GM18867 (cell line): ENCODE data around the gene ZSWIM7.
"Not testable (repeated sequence)": the region's sequence is repeated elsewhere in the genome, so short reads cannot be mapped to it uniquely, and the experiment has no call there.

Source experiments
- ATAC-seq: cut with Tn5 transposase; IDR thresholded peaks from one replicate; pipeline ENCODE4 v1.9.1; 2021; ENCODE audit warnings: mild to moderate bottlenecking, moderate library complexity; ENCODE audit not compliant: unreplicated experiment

ZSWIM7 gene

GRCh38 chr17:15958484-15958854, 41.0 kb downstream of the ZSWIM7 start:
- ATAC-seq, result no peak

DNA sequence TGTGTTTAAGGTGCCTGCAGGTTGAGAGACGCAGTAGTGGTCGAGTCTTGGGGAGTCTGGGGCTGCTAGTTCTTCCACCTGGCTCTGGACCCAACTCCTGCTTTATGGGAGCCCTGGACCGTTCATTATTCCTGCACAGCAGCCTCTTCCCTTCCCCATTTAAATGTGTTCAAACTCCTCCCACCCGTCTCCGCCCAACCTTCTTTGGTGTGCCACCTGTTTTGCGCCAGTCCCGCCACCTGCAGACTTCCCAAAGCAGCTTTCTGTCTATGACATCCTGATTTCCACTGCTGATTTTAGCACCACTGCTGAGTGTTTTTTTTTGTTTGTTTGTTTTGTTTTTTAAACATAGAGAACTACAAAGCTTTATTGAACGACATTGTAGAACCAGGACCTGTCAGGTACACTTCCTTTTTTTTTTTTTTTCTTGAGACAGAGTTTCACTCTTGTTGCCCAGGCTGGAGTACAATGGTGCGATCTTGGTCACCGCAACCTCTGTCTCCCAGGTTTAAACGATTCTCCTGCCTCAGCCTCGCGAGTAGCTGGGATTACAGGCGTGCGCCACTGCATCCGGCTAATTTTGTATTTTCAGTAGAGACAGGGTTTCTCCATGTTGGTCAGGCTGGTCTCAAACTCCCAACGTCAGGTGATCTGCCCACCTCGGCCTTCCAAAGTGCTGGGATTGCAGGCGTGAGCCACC, 41.7 kb downstream of the ZSWIM7 start:
- ATAC-seq, result no peak

- ATAC-seq, result no peak
Observed at GRCh38 chr17:15957206-15957605, 42.3 kb downstream of the ZSWIM7 start.

DNA sequence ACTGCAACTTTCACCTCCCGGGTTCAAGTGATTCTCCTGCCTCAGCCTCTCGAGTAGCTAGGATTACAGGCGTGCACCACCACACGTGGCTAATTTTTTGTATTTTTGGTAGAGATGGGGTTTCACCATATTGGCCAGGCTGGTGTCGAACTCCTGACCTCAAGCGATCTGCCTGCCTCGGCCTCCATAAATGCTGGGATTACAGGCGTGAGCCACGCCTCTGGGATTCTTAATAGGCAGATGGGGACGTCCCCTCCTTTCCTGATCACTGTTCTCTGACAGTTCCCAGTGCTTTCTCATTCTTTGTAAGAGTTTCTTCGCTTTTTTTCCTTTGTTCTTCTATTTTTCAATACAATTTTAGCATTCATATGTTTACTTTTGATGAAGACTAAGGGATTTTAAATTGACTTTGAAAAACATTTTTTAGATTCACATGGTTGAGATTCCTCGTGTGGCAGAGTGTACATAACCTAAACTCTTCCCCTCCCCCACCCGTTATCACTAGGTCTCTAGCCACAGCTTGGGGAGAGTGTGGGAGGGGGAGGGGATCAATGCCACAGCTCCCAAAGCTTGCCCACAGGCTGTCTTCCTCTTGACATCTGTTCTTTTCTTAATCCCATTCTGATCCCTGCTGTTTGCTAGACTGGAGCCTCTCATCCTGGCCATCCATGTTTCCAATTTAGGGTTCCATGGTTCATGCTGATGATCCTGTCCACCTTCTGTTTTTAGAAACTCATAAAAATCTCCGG, 43.5 kb downstream of the ZSWIM7 start:
- ATAC-seq, result no peak

DNA sequence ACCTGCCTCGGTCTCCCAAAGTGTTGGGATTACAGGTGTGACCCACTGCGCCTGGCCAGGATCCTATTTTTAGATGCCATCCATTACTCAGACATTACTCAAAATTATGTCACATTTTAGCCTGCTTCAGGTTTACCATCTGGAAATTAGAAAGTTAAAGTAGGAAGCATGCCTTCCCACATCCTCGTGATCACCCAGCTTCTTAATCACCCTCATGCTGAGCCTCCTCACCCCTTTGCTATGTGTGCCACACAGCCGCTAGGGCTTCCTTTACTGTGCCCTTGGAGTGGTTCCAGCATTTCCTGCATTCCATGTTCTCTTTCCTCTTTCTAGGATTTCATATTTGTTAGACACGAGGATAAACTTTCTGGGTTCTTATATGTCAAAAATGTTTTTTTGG, 45.3 kb downstream of the ZSWIM7 start:
- ATAC-seq, result no peak

DNA sequence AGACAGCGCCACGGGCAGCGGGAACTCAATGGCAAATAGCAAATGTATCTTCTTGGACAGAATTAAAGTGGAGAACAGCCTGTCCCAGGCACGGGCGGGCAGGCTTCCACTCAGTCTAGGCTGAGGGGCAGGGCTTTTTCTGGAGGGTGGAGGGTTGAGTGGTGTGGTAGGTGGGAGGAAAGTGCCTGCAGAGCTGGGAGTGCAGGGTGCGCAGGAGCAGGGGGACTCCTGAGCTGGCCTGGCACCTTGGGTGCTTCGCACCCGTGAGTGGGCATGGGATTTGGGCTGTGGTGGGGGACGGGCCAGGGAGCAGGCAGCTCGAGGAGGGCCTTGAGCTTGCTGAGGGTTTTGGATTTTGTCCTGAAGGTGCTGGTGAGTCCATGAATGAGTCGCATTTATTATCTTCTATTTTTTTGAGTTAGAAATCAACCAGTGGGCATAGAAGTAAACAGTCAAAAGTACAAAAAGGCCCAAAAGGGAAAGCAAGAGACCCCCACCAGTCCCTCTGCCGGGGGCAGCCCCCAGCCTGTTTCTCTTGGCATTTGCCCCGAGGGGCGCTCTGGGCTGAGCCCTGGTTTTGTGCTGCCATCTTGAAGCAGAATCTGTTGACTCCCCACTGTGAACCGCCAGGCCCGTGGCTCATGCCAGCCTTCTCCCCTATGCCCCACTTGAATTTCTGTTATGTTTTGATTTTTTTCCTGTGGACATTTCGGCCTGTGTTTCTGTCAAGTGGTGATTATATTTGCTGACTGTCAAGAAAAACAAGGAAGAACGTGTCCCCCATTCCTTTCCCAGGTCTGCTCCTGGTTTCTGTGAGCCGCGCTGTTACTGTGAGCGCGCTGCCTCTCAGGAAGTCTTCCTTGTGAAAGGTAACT, 46.4 kb downstream of the ZSWIM7 start:
- no peak for ATAC-seq

DNA sequence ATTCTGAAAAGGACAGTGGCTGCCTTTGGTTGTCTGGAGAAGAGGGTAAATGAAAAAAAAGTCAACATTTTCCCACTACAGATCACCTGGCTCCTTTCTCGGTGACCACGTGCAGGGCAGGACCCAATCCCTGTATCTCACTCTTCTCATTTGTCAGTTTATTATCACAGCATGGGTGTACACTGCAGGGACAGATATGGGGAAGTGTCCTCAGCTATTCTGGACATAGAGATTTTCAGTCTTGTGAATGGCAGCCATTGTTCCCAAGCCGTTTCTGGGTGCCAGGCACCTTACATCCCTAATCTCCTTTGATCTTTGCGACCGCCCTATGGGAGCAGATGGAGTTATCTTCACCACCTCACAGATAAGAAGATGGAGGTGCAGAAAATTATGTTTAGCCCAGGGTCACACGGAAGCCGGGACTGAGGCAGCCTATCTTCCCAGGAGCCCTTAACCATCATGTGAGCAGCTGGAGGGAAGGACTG, 47.4 kb downstream of the ZSWIM7 start:
- no peak for ATAC-seq

GRCh38 chr17:15951368-15952047, 48.0 kb downstream of the ZSWIM7 start:
- ATAC-seq, result no peak

DNA sequence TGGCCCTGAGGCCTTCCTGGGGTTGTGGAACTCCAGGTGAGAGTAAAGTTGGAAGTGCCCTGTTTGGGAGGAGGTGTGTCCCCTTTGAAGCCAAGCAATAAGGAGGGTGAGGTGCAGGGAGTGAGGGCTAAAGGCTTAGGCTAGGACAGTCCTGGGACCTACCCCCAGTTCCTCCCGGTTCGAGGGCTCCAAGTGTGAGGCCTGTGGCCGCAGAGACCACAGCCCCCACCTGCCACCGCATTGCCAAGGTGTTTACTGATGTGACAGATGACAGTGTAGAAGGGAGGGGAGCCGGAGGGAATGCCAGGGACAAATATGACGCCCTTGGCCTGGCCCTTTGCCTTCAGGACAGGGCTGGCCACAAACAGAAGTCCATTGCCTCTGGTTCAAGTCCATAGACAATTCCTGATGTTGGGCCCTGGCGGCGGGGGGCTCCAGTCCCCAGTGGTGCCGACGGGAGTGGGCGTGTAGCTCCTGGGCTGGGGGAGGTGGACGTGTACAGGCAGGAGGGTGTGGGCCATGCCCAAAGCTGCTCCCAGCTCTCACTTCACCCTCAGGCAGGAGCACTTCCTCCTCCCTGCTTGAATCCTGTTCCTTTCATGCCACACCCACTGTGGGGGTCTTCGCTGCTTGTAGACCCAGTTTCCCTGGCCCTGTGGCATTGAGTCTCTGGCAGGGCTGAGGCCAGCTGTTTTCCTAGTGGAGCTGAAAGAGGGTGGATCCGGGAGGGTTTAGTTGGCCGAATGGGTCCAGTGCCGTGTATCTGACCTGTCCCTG, 51.3 kb downstream of the ZSWIM7 start:
- no peak for ATAC-seq

GRCh38 chr17:15947271-15947670, 52.2 kb downstream of the ZSWIM7 start:
- no peak for ATAC-seq

DNA sequence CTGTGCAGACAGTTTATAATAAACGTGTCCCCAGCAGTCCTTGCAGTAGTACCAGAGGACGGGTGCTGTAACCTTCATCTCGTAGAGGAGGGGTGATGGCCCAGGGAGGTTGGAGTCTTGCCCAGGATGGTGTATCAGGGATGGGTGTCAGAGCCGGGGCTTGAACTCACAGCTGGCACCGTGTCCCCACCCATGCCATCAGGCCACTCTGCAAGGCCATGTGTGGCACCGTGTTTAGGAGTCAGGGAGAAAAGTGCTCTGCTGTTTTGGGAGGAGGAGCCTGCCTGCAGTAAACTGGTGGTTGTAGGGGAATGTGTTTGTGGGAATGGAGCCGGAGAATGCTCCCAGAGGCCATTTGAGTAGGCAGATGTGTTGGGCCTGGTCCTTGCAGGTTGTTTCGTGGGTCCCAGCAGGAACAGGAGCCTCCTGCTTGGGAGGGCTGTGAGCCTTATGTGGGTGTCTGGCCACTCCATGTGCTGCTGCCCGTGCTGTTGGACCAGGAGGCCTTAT, 52.8 kb downstream of the ZSWIM7 start:
- ATAC-seq, result no peak

- no peak for ATAC-seq
Observed at GRCh38 chr17:15945527-15946191, 53.8 kb downstream of the ZSWIM7 start.

- no peak for ATAC-seq
Observed at GRCh38 chr17:15944759-15945526, 54.6 kb downstream of the ZSWIM7 start, which contains the start of gene ADORA2B. ADORA2B (plus strand) TSS chr17:15945130; CDS start chr17:15945249, 119 bp downstream.

DNA sequence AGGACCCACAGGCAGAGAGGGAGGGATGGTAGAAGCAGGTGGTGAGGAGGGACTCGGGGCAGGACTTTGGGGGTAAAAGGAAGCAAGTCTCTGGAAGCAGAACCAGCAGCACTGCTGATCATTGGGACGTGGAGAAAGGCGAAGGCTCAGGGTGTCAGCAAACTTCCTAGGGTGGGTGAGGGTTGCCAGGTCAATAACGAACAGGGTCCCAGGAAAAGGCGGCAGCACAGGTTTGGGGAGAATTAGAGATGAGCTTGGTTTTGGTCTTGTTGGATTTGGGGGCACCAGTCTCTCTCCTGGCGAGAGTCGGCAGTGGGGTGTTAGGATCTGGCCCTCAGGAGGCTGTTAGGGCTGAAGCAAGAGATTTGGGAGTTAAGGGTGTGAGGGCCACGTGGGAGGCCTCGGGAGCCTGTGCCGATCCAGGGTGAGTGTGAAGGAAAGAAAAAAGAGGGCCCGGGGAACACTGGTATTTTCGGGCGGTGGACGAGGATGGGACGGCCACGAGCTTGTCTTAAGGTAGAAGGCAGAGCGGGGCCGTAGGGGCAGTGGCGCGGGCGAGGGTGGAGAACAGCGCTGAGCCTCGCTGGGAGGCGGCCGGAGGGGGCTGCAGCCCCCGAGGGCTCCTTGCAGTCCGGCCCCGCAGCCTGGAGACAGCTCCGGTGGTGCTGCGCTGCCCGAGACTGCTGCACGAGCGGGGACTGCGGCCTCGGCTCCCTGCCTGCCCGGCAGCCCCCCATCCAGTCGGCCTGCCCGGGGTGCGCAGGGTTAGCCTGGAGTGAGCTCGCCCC, 55.3 kb downstream of the ZSWIM7 start:
- ATAC-seq, result no peak

DNA sequence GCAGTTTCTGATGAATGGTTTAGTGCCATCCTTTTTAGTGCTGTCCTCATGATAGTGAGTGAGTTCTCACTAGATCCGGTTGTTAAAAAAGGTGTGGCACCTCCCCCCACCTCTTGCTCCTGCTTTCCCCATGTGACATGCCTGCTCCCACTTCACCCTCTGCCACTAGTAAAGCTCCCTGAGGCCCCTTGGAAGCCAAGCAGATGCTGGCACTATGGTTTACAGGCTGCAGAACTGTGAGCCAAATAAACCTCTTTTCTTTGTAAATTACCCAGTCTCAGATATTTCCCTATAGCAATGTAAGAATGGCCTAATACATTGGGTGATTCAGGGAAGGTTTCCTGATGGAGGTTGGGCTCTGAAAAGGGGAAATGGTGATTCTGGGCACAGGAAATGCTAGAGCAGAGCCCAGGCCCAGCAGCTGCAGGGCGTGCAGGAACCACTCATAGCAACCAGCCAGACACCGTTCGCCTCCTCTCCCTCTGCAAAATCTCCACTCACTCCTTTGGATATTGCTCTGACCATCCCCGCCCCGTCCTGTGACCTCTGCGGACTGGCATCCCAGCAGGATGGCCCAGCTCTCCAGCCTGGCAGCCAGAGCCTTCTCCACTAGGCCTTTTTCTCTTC, 57.2 kb downstream of the ZSWIM7 start:
- no peak for ATAC-seq

- no peak for ATAC-seq
Observed at GRCh38 chr17:15941781-15942180, 57.7 kb downstream of the ZSWIM7 start.

- ATAC-seq, result not testable (repeated sequence)
Observed at GRCh38 chr17:15936481-15936880, 63.0 kb downstream of the ZSWIM7 start.
